ENCODE results near the gene RHBDD3. TPM values are rescaled to one million over a fixed set of nuclear protein-coding genes. Genes with fewer than 3 reads are reported as not detected.

RHBDD3 gene
- total RNA-seq, 1 experiment from 2014 or later: 49.6 TPM

GRCh38 chr22:29226351-29226981, 41.3 kb downstream of the RHBDD3 start:
- CTCF ChIA-PET: interaction anchor here (0.7 kb wide), 2 partner anchors 260 to 371 kb away, joined by 6 to 9 read pairs; no protein-coding TSS in a partner anchor
- intact Hi-C loops (cut with micrococcal nuclease; ENCODE audit: unreplicated experiment): no loop called here
- H3K27me3 ChIP-seq (ENCODE audit: control insufficient read depth, insufficient read depth, low read length): no peaks in the 10 kb centered on the region
- DNase-seq (ENCODE audit: low read depth, low spot score): no peak
- TF ChIP-seq TCF7L2 (IDR thresholded peaks at IDR 0.05; ENCODE audit: low read depth, low read length) (no peak), POLR2AphosphoS5 (IDR thresholded peaks at IDR 0.05; ENCODE audit: low read depth, low read length) (no peak), REST (IDR thresholded peaks at IDR 0.05; ENCODE audit: insufficient read depth in 1 of 2, low read depth in 2 of 2, low read length in 1 of 2) (no peak), SIN3A (IDR thresholded peaks at IDR 0.05; ENCODE audit: borderline replicate concordance, insufficient read depth, low read depth, low read length) (no peak)
- TF ChIP-seq, protein P1, sequence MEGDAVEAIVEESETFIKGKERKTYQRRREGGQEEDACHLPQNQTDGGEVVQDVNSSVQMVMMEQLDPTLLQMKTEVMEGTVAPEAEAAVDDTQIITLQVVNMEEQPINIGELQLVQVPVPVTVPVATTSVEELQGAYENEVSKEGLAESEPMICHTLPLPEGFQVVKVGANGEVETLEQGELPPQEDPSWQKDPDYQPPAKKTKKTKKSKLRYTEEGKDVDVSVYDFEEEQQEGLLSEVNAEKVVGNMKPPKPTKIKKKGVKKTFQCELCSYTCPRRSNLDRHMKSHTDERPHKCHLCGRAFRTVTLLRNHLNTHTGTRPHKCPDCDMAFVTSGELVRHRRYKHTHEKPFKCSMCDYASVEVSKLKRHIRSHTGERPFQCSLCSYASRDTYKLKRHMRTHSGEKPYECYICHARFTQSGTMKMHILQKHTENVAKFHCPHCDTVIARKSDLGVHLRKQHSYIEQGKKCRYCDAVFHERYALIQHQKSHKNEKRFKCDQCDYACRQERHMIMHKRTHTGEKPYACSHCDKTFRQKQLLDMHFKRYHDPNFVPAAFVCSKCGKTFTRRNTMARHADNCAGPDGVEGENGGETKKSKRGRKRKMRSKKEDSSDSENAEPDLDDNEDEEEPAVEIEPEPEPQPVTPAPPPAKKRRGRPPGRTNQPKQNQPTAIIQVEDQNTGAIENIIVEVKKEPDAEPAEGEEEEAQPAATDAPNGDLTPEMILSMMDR (IDR thresholded peaks at IDR 0.05): no peak
- ATAC-seq: no peak
- H3K4me3 ChIP-seq (ENCODE audit: low read depth in 2 of 2, low read length in 2 of 2): no peak overlapping the region
- no peak overlapping the region for H3K27ac ChIP-seq (ENCODE audit: low read length)
- POLR2A ChIA-PET: no interaction called here
- H3K9me3 ChIP-seq (ENCODE audit: control insufficient read depth, insufficient read depth, low read depth, low read length): no peaks in the 10 kb centered on the region
- no peaks in the 10 kb centered on the region; the same call in 1 of the 2 replicates for H3K4me1 ChIP-seq (ENCODE audit: control insufficient read depth, insufficient read depth, low read length)
- in situ Hi-C loops (cut with HindIII; ENCODE audit: low pct_unique_long_range_greater_than_20kb, low sequenced_read_pairs): no loop called here
- no peaks in the 10 kb centered on the region for H3K36me3 ChIP-seq (ENCODE audit: control insufficient read depth, insufficient read depth, low read length)
- BruUV-seq (replicated peaks): no TSS peak

DNA sequence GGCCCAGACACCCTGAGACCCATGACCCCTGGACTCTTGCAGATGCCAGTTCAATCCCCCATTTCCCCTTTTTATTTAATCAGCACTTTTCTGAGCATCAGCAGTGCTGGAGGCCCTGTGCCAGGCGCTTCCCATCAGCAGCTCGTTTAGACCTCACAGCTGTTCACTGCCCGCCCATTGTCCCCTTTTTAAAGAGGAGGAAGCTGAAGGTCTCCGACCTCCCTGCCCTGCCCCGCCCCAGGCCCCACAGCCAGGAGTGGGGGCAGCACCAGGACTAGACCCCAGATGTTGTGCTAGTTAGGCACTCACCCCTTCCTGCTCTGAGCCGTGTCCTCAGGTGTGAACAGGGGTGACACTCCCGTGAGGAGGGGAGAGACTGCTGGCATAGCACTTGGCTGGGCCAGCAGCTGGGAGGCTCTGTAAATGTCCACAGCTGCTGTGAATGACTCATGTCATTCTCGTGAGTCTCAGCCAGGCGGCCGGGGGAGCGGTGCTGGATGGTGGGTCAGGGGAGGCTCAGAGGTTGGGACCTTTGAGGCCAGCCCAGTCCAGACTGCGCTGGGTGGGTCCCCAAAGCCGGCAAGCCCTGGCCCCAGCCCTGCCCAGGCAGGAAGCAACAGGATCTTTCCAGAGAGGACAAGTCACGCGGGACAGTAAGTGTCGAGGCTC, 42.2 kb downstream of the RHBDD3 start:
- in situ Hi-C loops (cut with HindIII; ENCODE audit: low pct_unique_long_range_greater_than_20kb, low sequenced_read_pairs): no loop called here
- no peak overlapping the region for H3K27ac ChIP-seq (ENCODE audit: low read length)
- no peaks in the 10 kb centered on the region for H3K9me3 ChIP-seq (ENCODE audit: control insufficient read depth, insufficient read depth, low read depth, low read length)
- intact Hi-C loops (cut with micrococcal nuclease; ENCODE audit: unreplicated experiment): no loop called here
- ChIA-PET POLR2A (no interaction called here), CTCF (no interaction called here)
- no peak for TF ChIP-seq TCF7L2 (IDR thresholded peaks at IDR 0.05; ENCODE audit: low read depth, low read length)
- TF ChIP-seq, protein P1 (IDR thresholded peaks at IDR 0.05): no peak
- no peak for TF ChIP-seq REST (IDR thresholded peaks at IDR 0.05; ENCODE audit: insufficient read depth in 1 of 2, low read depth in 2 of 2, low read length in 1 of 2)
- TF ChIP-seq POLR2AphosphoS5 (IDR thresholded peaks at IDR 0.05; ENCODE audit: low read depth, low read length): no peak
- no peak for TF ChIP-seq SIN3A (IDR thresholded peaks at IDR 0.05; ENCODE audit: borderline replicate concordance, insufficient read depth, low read depth, low read length)
- peaks cover 1% of the 10 kb centered on the region for H3K4me1 ChIP-seq (ENCODE audit: control insufficient read depth, insufficient read depth, low read length)
- ATAC-seq: peak; percentile 65; the same call in 1 of the 2 replicates
- H3K4me3 ChIP-seq (ENCODE audit: low read depth in 2 of 2, low read length in 2 of 2): no peak overlapping the region
- BruUV-seq (replicated peaks): no TSS peak
- no peaks in the 10 kb centered on the region for H3K27me3 ChIP-seq (ENCODE audit: control insufficient read depth, insufficient read depth, low read length)
- DNase-seq (ENCODE audit: low read depth, low spot score): no peak
- H3K36me3 ChIP-seq (ENCODE audit: control insufficient read depth, insufficient read depth, low read length): no peaks in the 10 kb centered on the region

Measured in Panc1 (cell line).